Activated CD4-positive, alpha-beta T cell treated with anti-CD3 and anti-CD28 coated beads, Interleukin-2, Interleukin-6, amounts not matched to agents 100 ng/mL and 50 ng/mL, durations not matched to agents 16 hours and 8 hours (primary cell): Measurements from ENCODE around the gene SLCO3A1.

Experiments
- DNase-seq: peaks from one replicate; pipeline ENCODE4 v3.0.0-alpha.2; 2020

Gene SLCO3A1

DNA sequence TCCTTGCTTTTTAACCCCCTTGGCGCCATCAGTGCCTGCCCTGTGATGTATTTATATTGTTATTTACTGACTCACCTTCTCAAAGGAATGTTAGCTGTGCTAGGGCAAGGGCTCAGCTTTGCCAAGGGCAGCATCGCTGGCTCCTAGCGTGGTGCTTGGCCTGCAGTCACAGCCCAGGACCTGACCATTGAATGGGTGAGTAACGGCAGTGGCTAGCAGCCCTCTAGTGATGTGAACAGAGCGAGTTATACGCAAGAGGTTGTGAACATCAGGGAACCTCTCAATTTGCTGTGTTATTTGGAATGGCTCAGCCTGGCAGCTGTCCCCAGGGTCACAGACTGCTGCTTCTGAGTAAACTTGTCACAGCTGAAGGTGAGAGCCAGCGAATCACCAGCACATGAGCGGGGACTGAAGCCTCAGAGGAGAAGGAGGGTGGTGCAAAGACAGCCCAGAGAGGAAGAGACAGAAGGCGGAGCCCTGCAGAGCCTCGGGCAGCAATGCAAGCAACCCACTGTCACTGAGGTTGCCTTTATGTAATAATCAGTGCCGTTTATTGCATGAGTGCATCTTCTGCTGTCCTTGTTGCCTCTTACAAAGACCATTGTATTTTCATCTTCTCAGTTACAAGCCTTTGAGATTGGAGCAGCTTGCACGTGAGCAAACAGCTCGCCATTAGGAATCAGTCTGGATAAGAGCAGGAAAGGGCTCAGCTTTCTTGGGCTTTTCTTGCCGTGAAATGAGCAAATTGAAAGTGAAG is 158.3 kb downstream of the SLCO3A1 start:
- DNase-seq = peak; percentile 24

DNA sequence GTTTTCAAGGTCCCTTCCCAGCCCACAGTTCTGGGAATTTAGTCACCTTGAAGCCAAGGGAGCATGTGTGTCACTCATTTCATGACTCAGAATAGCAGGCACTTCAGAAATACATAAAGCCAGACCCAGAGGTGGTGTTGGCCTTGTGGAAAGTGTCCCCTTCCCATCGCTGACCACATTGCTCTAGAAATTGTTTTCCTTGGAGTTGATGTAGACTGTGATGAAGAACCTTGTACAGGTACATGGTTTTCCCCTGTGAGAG is 158.8 kb downstream of the SLCO3A1 start:
- DNase-seq = peak; percentile 27

DNA sequence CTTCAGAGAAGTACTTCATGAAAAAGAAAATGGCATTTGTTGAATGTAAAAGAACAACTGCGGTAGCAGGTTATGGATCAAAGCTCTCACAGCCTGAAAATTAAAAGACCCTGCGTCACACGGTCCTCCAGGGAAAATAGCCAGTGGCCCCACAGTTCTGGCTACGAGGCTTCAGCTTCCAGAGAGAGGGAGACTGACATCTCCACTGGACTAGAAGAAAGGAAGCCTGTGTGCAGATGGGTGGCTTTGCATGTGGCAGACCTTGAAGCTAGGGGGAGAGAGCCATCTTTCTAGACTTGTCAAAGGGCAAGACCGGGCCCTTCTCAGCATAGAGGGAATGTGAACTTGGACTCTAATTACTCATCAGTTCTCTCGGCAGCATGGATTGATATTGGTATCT is 159.4 kb downstream of the SLCO3A1 start:
- no peak for DNase-seq

DNA sequence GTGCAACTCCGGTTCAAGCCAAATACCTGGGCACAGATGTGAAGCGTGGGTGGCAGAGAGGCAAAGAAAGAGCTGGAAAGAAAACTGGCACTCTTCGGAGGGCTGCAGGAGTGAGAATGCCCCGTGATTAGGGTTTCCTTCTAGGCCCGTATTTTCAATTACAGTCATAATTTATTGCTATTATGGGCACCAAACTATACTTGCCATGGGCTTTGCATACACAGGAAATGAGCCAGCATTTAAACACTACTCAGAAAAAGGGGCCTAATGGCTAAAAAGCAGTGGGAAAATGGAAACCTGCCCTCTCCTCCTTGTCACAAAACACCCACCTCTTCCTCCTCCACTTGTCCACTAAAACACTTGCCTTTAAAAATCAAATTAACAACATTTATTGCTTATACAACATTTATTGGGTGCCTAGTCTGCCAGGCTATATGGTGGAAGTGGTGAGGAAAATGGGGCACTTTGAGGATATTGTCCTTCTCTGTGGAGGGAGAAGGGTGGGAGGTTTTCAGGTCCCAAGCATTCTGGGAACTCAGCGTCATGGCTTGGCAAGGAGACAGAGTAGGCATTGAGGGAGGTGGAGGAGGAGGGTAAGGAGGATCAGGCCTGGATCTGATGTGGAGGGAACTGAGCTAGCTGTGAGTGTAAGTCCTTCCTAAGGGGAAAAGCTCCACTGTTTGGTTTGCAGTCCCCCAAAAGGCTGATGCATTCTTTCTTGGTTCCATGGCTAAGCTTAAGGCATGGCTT is 160.9 kb downstream of the SLCO3A1 start:
- DNase-seq = no peak

GRCh38 chr15:92017882-92018534 is 164.5 kb downstream of the SLCO3A1 start:
- DNase-seq = no peak

DNA sequence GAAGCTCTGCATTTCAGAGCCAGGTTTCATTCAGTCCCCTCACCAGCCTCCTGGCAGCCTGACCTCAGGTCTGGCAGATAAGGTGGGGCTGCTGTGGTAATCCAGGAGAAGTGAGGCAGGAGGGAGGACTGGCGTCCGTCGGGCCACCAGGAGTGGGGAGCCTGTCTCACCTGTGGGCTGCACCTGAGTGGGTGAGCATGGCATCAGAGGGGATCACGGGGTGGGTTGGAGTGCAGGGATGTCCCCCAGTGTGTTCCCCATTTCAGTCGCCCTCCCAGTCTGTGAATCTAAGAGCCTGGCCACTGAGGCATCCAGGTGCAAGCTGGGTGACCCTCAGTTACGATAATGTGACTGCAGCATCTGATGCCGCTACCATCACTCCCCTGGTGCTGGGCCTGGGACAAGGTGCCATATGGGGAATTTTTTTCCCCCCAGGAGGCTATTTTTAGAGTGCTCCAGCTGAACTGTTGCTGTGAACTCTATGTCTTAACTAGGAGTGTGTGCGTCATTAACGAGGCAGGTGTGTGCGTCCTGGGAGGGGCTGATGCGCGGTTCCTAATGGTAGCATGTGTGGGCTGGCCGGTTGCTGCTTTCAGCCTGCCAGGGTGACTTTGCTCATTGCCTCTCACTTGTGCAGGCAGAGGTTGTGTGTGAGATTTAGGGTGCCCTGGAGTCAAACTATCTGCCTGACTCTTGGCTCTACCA is 165.2 kb downstream of the SLCO3A1 start:
- DNase-seq = no peak

DNA sequence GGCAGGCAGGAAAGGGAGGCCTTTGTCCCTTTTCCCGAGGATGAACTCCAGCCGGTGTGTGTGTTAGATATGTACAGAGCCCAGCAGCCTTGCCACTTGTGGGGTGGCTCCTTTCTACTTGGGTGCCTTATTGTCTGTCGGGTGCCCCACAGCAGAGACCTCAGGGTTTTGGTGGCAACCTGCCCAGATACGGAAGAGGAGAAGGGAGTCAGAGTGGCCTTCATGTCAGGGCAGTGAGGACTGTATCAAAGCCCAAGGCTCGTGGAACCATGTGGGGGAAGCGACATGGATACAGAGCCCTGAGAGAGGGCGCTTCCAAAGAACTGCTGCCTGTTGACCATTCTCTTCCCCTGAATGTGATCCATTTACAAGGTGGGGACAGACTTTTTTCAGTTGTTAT is 166.2 kb downstream of the SLCO3A1 start:
- no peak for DNase-seq

- DNase-seq = no peak
Observed at GRCh38 chr15:92020207-92020606, 166.7 kb downstream of the SLCO3A1 start.

GRCh38 chr15:92020804-92021203 is 167.3 kb downstream of the SLCO3A1 start:
- no peak for DNase-seq

- DNase-seq = no peak
Observed at GRCh38 chr15:92021792-92022191, 168.3 kb downstream of the SLCO3A1 start.

DNA sequence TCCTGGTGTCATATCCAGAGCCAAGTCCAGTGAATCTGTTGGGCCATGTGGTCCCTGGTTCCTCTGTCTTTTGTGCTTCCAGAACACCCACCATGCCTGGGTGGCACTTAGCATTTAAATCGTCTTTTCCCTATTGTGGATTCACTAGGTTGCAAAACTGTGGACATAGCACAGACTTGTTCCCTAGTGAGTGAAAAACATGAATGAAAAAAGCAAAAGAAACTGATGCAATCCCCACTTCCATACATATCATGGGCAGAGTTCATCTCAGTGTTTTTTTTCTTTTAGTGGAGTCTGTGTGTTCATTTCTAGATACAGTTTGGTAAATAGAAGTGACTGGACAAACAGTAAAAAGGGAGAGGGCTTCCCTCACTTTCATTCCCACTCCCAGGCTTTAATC is 170.5 kb downstream of the SLCO3A1 start:
- DNase-seq = no peak

DNA sequence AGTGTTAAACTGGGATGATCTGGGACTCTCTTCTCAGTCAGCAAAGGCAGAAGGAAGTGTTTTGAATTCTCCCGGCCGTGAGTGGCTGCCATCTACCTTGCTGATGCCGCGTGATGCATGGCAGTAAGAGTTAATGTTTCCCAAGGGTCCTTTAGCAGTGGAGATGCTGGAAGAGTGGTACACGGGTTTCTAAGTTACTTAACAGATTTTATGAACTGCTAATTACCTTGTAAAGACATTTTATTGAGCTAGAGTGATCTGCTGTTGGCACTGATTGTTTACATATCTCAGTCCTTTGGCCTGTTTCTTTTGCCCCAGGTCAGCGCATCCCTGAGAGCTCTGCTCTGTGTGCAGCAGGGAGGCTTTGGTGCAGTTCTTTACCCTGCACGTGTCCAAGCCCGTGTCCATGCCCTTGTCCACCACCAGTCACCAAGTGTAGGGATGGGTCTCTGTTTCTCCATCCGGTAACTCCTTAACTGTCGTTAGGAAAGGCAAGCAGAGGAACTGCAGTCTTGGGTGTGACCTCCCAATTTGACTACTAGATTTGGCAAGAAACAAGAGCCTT is 172.3 kb downstream of the SLCO3A1 start:
- DNase-seq = no peak

GRCh38 chr15:92028389-92028724 is 174.8 kb downstream of the SLCO3A1 start:
- DNase-seq = no peak

- no peak for DNase-seq
Observed at GRCh38 chr15:92029767-92030166, 176.3 kb downstream of the SLCO3A1 start.

DNA sequence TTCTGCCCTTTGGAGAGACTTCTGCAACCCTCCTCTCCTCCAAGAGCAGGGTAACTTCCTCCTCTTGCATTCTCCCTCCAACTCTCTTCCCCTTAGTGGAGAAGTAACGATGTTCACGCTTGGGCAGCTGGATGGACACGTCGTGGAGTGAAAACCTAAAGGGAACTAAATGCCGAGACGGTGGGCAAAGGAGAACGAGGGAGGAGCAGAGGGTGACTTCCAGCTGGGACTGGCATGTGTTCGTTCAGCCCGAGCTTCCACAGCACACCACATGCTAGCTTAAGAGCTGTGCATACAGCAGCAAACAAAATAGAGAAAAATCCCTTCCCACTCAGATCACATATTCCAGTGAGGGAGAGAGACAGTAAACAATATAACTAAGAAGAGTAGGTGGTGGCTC is 179.8 kb downstream of the SLCO3A1 start:
- no peak for DNase-seq

DNA sequence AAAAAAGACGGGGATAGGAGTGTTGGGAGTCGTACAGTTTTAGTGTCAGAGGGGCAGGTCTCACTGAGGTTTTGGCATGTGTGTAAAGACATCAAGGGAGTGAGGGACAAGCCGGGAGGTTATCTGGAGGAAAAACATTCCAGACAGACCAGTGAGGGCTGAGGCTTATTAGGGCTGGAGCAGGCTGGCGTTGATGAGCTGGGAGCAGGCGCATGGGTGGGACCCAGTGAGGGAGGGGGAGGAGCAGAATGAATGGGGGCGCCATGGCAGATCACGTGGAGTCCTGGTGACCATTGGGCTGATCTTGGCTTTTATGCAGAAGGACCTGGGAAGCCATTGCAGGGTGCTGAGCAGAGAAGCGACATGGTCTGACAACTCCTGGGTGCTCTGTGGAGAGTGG is 180.2 kb downstream of the SLCO3A1 start:
- no peak for DNase-seq

- DNase-seq = no peak
Observed at GRCh38 chr15:92034227-92034626, 180.7 kb downstream of the SLCO3A1 start.

GRCh38 chr15:92035551-92035950 is 182.0 kb downstream of the SLCO3A1 start:
- no peak for DNase-seq

DNA sequence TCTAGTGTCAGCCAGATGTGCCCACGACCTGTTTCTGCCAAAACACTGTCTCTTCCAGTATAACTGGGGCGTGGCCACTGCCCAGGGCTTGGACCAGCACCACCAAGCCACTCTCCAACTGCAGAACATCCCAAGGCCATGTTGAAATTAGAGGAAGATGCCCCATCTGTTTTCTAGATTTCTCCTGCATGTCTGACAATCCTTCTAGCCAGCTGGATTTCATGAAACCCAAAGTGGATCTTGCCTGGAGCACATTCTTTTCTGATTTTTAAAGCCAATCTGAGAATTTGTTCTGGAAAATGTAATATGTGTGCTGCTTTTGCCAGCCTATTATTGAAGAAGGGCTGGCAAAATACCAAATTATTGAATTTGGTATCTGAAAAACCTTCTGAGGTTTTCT is 182.5 kb downstream of the SLCO3A1 start:
- no peak for DNase-seq

DNA sequence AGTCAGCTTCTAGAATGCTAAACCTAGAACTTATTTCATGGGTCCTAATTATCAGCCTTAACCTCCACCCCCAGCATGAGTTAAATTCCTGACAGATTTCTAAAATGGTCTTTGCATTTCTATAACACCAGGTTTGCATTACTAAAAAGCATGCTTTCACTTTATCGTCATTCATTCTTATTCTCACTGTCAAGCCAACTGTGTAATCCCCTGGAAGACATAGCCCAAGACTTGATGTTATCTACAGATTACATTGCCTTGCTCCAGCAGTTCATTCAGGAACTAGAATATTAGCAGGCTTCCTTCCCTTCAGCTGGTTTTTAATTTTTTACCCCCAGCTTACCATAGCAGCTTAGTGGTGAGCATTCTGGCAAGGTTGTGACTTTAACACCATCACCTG is 184.0 kb downstream of the SLCO3A1 start:
- no peak for DNase-seq

DNA sequence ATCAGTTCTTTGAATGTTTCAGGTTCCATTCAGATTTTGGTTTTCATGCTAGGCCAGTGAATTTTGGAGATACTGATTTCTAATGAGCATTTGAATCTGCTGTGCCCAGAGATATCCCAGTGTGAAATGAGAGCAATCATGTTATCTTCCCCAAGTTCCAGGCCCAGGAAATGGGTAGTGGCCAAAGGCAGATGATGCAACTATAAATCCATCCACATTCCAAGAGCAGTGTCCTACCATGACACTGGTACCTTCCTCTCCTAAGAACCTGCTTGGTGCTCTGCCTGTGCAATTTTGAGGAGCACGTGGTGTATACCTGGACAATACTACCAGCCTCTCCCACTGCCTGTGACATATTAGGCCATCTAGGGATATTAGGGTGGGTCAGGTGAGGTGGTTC is 186.8 kb downstream of the SLCO3A1 start:
- no peak for DNase-seq

DNA sequence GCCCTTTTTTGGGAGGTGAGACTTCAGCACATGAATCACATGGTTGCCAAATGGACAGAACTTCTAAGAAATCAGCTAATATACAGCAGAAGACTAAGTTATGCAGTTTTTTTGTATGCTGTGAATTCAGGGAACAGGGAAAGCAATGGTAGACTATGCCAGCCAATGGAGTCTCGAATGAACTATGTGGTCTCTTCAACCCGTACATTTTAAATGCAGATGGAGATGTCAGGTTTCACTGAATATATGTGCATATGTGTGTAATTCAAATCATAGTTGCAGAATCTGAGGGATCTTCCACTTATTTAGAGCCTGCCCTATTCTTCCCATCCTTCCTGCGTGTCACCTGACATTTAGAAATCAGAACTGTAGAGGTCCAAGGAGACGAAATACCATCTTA is 187.9 kb downstream of the SLCO3A1 start:
- no peak for DNase-seq

- no peak for DNase-seq
Observed at GRCh38 chr15:92043283-92043682, 189.8 kb downstream of the SLCO3A1 start.
